Liver (tissue), 9 donors: ENCODE measurements around the gene ARHGEF25. TPM values are rescaled to one million over a fixed set of nuclear protein-coding genes. Genes with fewer than 3 reads are reported as not detected.
A peak's percentile ranks its signal among the peaks of the same experiment; 100 is the strongest.
"Not testable (repeated sequence)": the region's sequence is repeated elsewhere in the genome, so short reads cannot be mapped to it uniquely, and the experiment has no call there.

Experiments used
- DNase-seq: peaks from one replicate; pipeline ENCODE4 v3.0.0-alpha.2; 2017; ENCODE audit warnings: low spot score
- H3K27ac ChIP-seq, 2 donors: one replicate each; pipeline ENCODE4 v1.7.0; 2013; ENCODE audit warnings: inconsistent platforms in 2 of 2, low read length in 2 of 2, control low read depth in 1 of 2, low read depth in 1 of 2, mild to moderate bottlenecking in 1 of 2
- H3K27me3 ChIP-seq, 4 donors: one replicate each; pipeline versions ENCODE4 v1.6.1 to v1.7.0; 2013; ENCODE audit warnings: low read length in 3 of 4, inconsistent platforms in 1 of 4, mild to moderate bottlenecking in 1 of 4, moderate library complexity in 1 of 4; ENCODE audit not compliant: control insufficient read depth in 4 of 4, insufficient read depth in 4 of 4
- H3K36me3 ChIP-seq, 4 donors: one replicate each; pipeline versions ENCODE4 v1.6.1 to v1.7.0; 2013; ENCODE audit warnings: low read length in 3 of 4, mild to moderate bottlenecking in 3 of 4, low read depth in 1 of 4, moderate library complexity in 1 of 4; ENCODE audit not compliant: control insufficient read depth in 4 of 4, insufficient read depth in 3 of 4
- H3K4me1 ChIP-seq, 4 donors: one replicate each; pipeline versions ENCODE4 v1.6.1 to v1.7.0; 2013; ENCODE audit warnings: low read length in 3 of 4, mild to moderate bottlenecking in 3 of 4, moderate library complexity in 1 of 4; ENCODE audit not compliant: control insufficient read depth in 4 of 4, insufficient read depth in 4 of 4
- H3K4me3 ChIP-seq, 3 donors: one replicate each; pipeline versions ENCODE4 v1.6.1 to v1.7.0; 2013; ENCODE audit warnings: low read length in 3 of 3, control low read depth in 1 of 3, low read depth in 1 of 3, mild to moderate bottlenecking in 1 of 3
- H3K9ac ChIP-seq, 2 donors: one replicate each; pipeline ENCODE4 v1.7.0; 2013; ENCODE audit warnings: low read length in 2 of 2, mild to moderate bottlenecking in 2 of 2, moderate library complexity in 2 of 2, control low read depth in 1 of 2, low read depth in 1 of 2
- H3K9me3 ChIP-seq, 4 donors: one replicate each; pipeline versions ENCODE4 v1.6.1 to v1.7.0; 2013; ENCODE audit warnings: low read length in 3 of 4; ENCODE audit not compliant: control insufficient read depth in 4 of 4
- ATF3 ChIP-seq: IDR thresholded peaks from 2 replicates; pipeline ENCODE4 v1.6.1; 2016; ENCODE audit warnings: antibody characterized with exemption
- EGR1 ChIP-seq, 2 donors: IDR thresholded peaks; 2 replicates each; pipeline ENCODE4 v1.6.1; 2016 to 2018; ENCODE audit warnings: antibody characterized with exemption in 2 of 2, low read depth in 2 of 2
- FOXA1 ChIP-seq: IDR thresholded peaks from 2 replicates; pipeline ENCODE4 v1.6.1; 2016; ENCODE audit warnings: antibody characterized with exemption
- FOXA2 ChIP-seq: IDR thresholded peaks from 2 replicates; pipeline ENCODE4 v1.6.1; 2016; ENCODE audit warnings: antibody characterized with exemption
- GABPA ChIP-seq, 2 donors: IDR thresholded peaks in 1 of 2; conservative IDR thresholded peaks in 1 of 2; 2 replicates each; pipeline ENCODE4 v1.6.1; 2016; ENCODE audit warnings: antibody characterized with exemption in 2 of 2, mild to moderate bottlenecking in 1 of 2, moderate library complexity in 1 of 2
- HNF4A ChIP-seq, 2 donors: conservative IDR thresholded peaks; 2 replicates each; pipeline ENCODE4 v1.6.1; 2016; ENCODE audit warnings: antibody characterized with exemption in 2 of 2, mild to moderate bottlenecking in 2 of 2
- HNF4G ChIP-seq: IDR thresholded peaks from 2 replicates; pipeline ENCODE4 v1.6.1; 2016; ENCODE audit warnings: antibody characterized with exemption
- JUND ChIP-seq, 2 donors: IDR thresholded peaks; 2 replicates each; pipeline ENCODE4 v1.6.1; 2016; ENCODE audit warnings: antibody characterized with exemption in 2 of 2
- MAX ChIP-seq: IDR thresholded peaks from 2 replicates; pipeline ENCODE4 v1.6.1; 2016; ENCODE audit warnings: antibody characterized with exemption
- NR2F2 ChIP-seq: IDR thresholded peaks from 2 replicates; pipeline ENCODE4 v1.6.1; 2016; ENCODE audit warnings: antibody characterized with exemption
- RAD21 ChIP-seq, 2 donors: IDR thresholded peaks; 2 replicates each; pipeline ENCODE4 v1.6.1; 2016; ENCODE audit warnings: antibody characterized with exemption in 2 of 2, mild to moderate bottlenecking in 2 of 2
- RXRA ChIP-seq, 2 donors: IDR thresholded peaks; 2 replicates each; pipeline ENCODE4 v1.6.1; 2017 to 2018; ENCODE audit warnings: antibody characterized with exemption in 2 of 2, mild to moderate bottlenecking in 1 of 2
- SP1 ChIP-seq: IDR thresholded peaks from 2 replicates; pipeline ENCODE4 v1.6.1; 2018; ENCODE audit warnings: antibody characterized with exemption, mild to moderate bottlenecking
- TAF1 ChIP-seq: conservative IDR thresholded peaks from 2 replicates; pipeline ENCODE4 v1.6.1; 2016; ENCODE audit warnings: antibody characterized with exemption, mild to moderate bottlenecking
- YY1 ChIP-seq: IDR thresholded peaks from 2 replicates; pipeline ENCODE4 v1.6.1; 2016; ENCODE audit warnings: antibody characterized with exemption, mild to moderate bottlenecking
- ZBTB33 ChIP-seq: IDR thresholded peaks from 2 replicates; pipeline ENCODE4 v1.6.1; 2016; ENCODE audit warnings: antibody characterized with exemption
- WGBS: extraction: QIAGEN DNeasy Blood & Tissue Kit; methylation state at CpG from one replicate; pipeline ENCODE4 v1.1.7; 2013; 5-methylcytosine and 5-hydroxymethylcytosine counted together
- polyA plus RNA-seq, 2 donors: library from polyadenylated mRNA; stranded (reverse) in 1 of 2; unstranded in 1 of 2; fragments of 200-250 nt in 1 of 2; fragments of >200 nt in 1 of 2; fragmentation: Nextera tagmentation in 1 of 2; extraction: Ambion mirVana in 1 of 2; gene quantifications; one replicate each; pipeline versions ENCODE4 v1.2.1 to v1.2.3, GENCODE V29; 2013 to 2015
- total RNA-seq, 2 donors: library from RNA; depleted of rRNA; stranded (reverse); fragments of >200 nt; gene quantifications; one replicate each; pipeline ENCODE4 v1.2.3, GENCODE V29; 2014
- TF ChIP-seq, protein P1 (sequence below): IDR thresholded peaks from 2 replicates; pipeline ENCODE4 v1.6.1; 2016; ENCODE audit warnings: antibody characterized with exemption, mild to moderate bottlenecking
- TF ChIP-seq, protein P2 (sequence below): fragments of 150-350 bp; IDR thresholded peaks from 2 replicates; pipeline ENCODE4 v1.5.1; 2017; ENCODE audit warnings: improper control_type of control experiment, low read depth, low read length; ENCODE audit not compliant: missing input control
- donor health status: healthy.
- donor health status: healthy.
- donor health status: healthy.
- donor health status: healthy.
- donor health status: healthy.

Gene ARHGEF25
- total and polyA plus RNA-seq, 4 donors = 0.57 to 2.3 (median 1.9) TPM

- no peak for DNase-seq
- no peaks in the 10 kb centered on the region for H3K9me3 ChIP-seq
- H3K4me1 ChIP-seq = peaks cover 1 to 21% (median 13%) of the 10 kb centered on the region in 4 donors
- H3K36me3 ChIP-seq = no peaks in the 10 kb centered on the region
- H3K4me3 ChIP-seq = no peak overlapping the region
- no peak overlapping the region for H3K27ac ChIP-seq
- no peak overlapping the region for H3K9ac ChIP-seq
- TF ChIP-seq ATF3 = no peak
- no peak for TF ChIP-seq ZBTB33
- TF ChIP-seq HNF4A (conservative IDR thresholded peaks at IDR 0.05) = no peak
- WGBS = 82% methylated on average over 3 of the region's 3 CpGs
- no peaks in the 10 kb centered on the region for H3K27me3 ChIP-seq
Measured at GRCh38 chr12:57586128-57586527, 25.1 kb upstream of the ARHGEF25 start.

DNA sequence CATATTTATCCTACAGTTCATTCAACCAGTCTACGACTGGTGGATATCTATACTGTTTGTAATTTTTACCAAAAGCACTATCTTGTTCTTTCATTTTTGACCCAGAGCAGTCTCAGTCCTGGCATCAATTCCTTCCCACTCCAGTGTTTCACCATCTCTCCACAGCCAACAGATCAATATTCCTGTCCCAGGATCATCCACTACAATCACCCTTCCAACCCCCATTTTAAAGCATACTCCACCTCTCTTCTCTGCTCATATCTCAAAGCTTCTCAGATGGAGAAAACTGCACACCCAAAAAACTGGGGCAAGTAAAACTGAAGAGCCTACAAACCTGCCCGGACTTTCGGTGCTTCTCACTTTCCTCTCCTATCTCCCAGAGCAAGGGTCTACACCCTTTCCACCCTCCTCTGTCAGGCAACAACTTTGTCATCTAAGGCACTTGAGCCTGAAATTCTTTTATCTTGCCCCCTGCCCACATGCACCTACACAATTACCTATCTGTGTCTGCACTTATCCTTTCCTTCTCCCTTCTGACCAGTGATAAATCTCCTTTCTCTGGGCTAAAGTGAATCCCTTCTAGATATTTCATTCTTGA lies 24.3 kb upstream of the ARHGEF25 start:
- TF ChIP-seq MAX (peak; percentile 20), GABPA (IDR thresholded peaks at IDR 0.05 in 1 of 2, conservative IDR thresholded peaks at IDR 0.05 in 1 of 2) (peak in 1 of 2 donors; percentile 30), EGR1 (IDR thresholded peaks at IDR 0.05; ENCODE audit: low read depth in 2 of 2) (no peak), JUND (IDR thresholded peaks at IDR 0.05) (no peak), FOXA2 (no peak), ZBTB33 (peak; percentile 44), SP1 (no peak), NR2F2 (no peak), YY1 (peak; percentile 78), RXRA (IDR thresholded peaks at IDR 0.05) (peak; percentile 16 to 22), RAD21 (IDR thresholded peaks at IDR 0.05) (peak; percentile 15 to 44), HNF4G (no peak), TAF1 (no peak), FOXA1 (no peak), ATF3 (no peak), HNF4A (conservative IDR thresholded peaks at IDR 0.05) (peak; percentile 36 to 48)
- TF ChIP-seq, protein P1, sequence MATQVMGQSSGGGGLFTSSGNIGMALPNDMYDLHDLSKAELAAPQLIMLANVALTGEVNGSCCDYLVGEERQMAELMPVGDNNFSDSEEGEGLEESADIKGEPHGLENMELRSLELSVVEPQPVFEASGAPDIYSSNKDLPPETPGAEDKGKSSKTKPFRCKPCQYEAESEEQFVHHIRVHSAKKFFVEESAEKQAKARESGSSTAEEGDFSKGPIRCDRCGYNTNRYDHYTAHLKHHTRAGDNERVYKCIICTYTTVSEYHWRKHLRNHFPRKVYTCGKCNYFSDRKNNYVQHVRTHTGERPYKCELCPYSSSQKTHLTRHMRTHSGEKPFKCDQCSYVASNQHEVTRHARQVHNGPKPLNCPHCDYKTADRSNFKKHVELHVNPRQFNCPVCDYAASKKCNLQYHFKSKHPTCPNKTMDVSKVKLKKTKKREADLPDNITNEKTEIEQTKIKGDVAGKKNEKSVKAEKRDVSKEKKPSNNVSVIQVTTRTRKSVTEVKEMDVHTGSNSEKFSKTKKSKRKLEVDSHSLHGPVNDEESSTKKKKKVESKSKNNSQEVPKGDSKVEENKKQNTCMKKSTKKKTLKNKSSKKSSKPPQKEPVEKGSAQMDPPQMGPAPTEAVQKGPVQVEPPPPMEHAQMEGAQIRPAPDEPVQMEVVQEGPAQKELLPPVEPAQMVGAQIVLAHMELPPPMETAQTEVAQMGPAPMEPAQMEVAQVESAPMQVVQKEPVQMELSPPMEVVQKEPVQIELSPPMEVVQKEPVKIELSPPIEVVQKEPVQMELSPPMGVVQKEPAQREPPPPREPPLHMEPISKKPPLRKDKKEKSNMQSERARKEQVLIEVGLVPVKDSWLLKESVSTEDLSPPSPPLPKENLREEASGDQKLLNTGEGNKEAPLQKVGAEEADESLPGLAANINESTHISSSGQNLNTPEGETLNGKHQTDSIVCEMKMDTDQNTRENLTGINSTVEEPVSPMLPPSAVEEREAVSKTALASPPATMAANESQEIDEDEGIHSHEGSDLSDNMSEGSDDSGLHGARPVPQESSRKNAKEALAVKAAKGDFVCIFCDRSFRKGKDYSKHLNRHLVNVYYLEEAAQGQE = no peak
- TF ChIP-seq, protein P2, sequence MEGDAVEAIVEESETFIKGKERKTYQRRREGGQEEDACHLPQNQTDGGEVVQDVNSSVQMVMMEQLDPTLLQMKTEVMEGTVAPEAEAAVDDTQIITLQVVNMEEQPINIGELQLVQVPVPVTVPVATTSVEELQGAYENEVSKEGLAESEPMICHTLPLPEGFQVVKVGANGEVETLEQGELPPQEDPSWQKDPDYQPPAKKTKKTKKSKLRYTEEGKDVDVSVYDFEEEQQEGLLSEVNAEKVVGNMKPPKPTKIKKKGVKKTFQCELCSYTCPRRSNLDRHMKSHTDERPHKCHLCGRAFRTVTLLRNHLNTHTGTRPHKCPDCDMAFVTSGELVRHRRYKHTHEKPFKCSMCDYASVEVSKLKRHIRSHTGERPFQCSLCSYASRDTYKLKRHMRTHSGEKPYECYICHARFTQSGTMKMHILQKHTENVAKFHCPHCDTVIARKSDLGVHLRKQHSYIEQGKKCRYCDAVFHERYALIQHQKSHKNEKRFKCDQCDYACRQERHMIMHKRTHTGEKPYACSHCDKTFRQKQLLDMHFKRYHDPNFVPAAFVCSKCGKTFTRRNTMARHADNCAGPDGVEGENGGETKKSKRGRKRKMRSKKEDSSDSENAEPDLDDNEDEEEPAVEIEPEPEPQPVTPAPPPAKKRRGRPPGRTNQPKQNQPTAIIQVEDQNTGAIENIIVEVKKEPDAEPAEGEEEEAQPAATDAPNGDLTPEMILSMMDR = no peak
- Histone ChIP-seq H3K9ac (no peak overlapping the region), H3K27ac (no peak overlapping the region), H3K4me1 (peaks cover 4 to 29% (median 18%) of the 10 kb centered on the region in 4 donors), H3K36me3 (no peaks in the 10 kb centered on the region), H3K27me3 (no peaks in the 10 kb centered on the region), H3K9me3 (no peaks in the 10 kb centered on the region), H3K4me3 (no peak overlapping the region)
- WGBS = 59% methylated on average over 3 of the region's 3 CpGs
- DNase-seq = no peak

- not testable (repeated sequence) for H3K9me3 ChIP-seq, H3K27me3 ChIP-seq, DNase-seq, H3K9ac ChIP-seq, H3K4me3 ChIP-seq, H3K36me3 ChIP-seq, H3K27ac ChIP-seq
- H3K4me1 ChIP-seq = peaks cover 6 to 31% (median 18%) of the 10 kb centered on the region in 4 donors
- 88% methylated on average over 15 of the region's 15 CpGs for WGBS
Measured at GRCh38 chr12:57588951-57589610, 22.2 kb upstream of the ARHGEF25 start.
